Measurements from ENCODE around the gene GPR158.

Gene GPR158

GRCh38 chr10:25206693-25207414, 32.1 kb downstream of the GPR158 start:
- TF ChIP-seq, protein P1, sequence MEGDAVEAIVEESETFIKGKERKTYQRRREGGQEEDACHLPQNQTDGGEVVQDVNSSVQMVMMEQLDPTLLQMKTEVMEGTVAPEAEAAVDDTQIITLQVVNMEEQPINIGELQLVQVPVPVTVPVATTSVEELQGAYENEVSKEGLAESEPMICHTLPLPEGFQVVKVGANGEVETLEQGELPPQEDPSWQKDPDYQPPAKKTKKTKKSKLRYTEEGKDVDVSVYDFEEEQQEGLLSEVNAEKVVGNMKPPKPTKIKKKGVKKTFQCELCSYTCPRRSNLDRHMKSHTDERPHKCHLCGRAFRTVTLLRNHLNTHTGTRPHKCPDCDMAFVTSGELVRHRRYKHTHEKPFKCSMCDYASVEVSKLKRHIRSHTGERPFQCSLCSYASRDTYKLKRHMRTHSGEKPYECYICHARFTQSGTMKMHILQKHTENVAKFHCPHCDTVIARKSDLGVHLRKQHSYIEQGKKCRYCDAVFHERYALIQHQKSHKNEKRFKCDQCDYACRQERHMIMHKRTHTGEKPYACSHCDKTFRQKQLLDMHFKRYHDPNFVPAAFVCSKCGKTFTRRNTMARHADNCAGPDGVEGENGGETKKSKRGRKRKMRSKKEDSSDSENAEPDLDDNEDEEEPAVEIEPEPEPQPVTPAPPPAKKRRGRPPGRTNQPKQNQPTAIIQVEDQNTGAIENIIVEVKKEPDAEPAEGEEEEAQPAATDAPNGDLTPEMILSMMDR (IDR thresholded peaks at IDR 0.05; ENCODE audit: low read depth, low read length), result no peak

GRCh38 chr10:25209618-25210017, 34.8 kb downstream of the GPR158 start:
- TF ChIP-seq, protein P1 (IDR thresholded peaks at IDR 0.05; ENCODE audit: low read depth, low read length), result no peak

More at GRCh38 chr10:25206693-25207414, 32.1 kb downstream of the GPR158 start:
- H3K4me3 ChIP-seq (ENCODE audit: low read depth, low read length), result no peak overlapping the region

GRCh38 chr10:25210265-25210664, 35.5 kb downstream of the GPR158 start:
- TF ChIP-seq, protein P1 (IDR thresholded peaks at IDR 0.05; ENCODE audit: low read depth, low read length), result no peak
- H3K4me3 ChIP-seq (ENCODE audit: low read depth, low read length), result no peak overlapping the region

More at GRCh38 chr10:25209618-25210017, 34.8 kb downstream of the GPR158 start:
- no peak overlapping the region for H3K4me3 ChIP-seq (ENCODE audit: low read depth, low read length)

- TF ChIP-seq, protein P1 (IDR thresholded peaks at IDR 0.05; ENCODE audit: low read depth, low read length), result no peak
- H3K4me3 ChIP-seq (ENCODE audit: low read depth, low read length), result no peak overlapping the region
Measured at GRCh38 chr10:25220156-25220555, 45.4 kb downstream of the GPR158 start.

GRCh38 chr10:25222085-25222660, 47.4 kb downstream of the GPR158 start:
- no peak overlapping the region for H3K4me3 ChIP-seq (ENCODE audit: low read depth, low read length)
- TF ChIP-seq, protein P1 (IDR thresholded peaks at IDR 0.05; ENCODE audit: low read depth, low read length), result no peak

DNA sequence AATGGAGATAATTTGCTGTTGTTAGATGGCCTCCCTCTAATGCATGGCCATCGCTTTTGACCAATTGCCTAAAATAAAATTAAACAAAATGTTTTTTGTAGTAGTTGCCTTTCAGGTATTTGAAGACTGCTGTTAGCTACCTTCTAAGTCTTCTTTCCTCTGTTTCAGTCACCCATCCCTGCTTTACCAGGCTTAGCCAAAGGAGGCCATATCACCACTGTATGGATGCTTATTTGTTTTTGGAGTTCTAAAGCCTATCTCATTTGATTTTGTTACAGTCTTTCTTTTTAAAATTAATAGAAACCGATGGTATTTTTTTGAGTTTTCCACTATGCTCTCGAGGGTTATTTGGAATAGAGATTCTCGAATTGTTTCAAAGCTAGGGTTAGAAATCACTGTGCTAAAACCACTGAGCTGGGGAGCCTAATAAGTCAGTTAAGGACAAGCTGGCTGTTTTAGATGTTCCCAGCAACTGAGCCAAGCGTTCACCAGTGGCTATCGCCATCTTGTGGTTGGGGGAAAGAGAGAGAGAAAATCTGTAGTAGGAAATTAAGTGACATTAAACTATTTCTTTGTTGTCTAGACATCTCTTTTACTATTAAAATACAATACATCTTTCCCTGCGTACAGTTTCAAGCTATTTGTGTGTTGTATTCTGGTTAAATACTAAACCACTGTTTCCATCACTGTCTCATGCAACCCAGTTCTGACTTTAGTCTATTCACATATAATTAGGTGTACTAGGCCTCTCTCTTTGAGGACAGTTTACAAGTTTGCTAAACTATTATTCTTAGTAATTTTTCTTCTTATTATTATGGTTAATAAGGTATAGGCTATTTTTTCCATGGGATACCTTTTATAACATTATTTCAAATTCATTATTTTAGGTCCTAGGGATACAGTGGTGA, 52.2 kb downstream of the GPR158 start:
- H3K4me3 ChIP-seq (ENCODE audit: low read depth, low read length), result no peak overlapping the region
- TF ChIP-seq, protein P1 (IDR thresholded peaks at IDR 0.05; ENCODE audit: low read depth, low read length), result 0 out of 2 replicates have a peak, but pooled peaks have one; percentile 17
